HG03135 (cell line): Measurements from ENCODE around the gene CNTN5.

Experiments used
- ATAC-seq: cut with Tn5 transposase; IDR thresholded peaks from one replicate; pipeline ENCODE4 v1.9.1; 2021; ENCODE audit warnings: mild to moderate bottlenecking, moderate library complexity; ENCODE audit not compliant: unreplicated experiment

The CNTN5 gene

GRCh38 chr11:100011697-100012096, 990.9 kb downstream of the CNTN5 start:
- no peak for ATAC-seq

GRCh38 chr11:100013011-100013410, 992.3 kb downstream of the CNTN5 start:
- ATAC-seq: no peak

- no peak for ATAC-seq
Measured at GRCh38 chr11:100031973-100032372, 1011.2 kb downstream of the CNTN5 start.

GRCh38 chr11:100061006-100061405, 1040.3 kb downstream of the CNTN5 start:
- no peak for ATAC-seq

- ATAC-seq: no peak
Measured at GRCh38 chr11:100066399-100066798, 1045.7 kb downstream of the CNTN5 start.

- no peak for ATAC-seq
Measured at GRCh38 chr11:100068116-100068515, 1047.4 kb downstream of the CNTN5 start.

GRCh38 chr11:100072131-100072530, 1051.4 kb downstream of the CNTN5 start:
- ATAC-seq: no peak

GRCh38 chr11:100080381-100080780, 1059.6 kb downstream of the CNTN5 start:
- no peak for ATAC-seq

- no peak for ATAC-seq
Measured at GRCh38 chr11:100080821-100081220, 1060.1 kb downstream of the CNTN5 start.

GRCh38 chr11:100093698-100094097, 1072.9 kb downstream of the CNTN5 start:
- ATAC-seq: no peak

GRCh38 chr11:100094121-100094865, 1073.5 kb downstream of the CNTN5 start:
- no peak for ATAC-seq

GRCh38 chr11:100095809-100096208, 1075.1 kb downstream of the CNTN5 start:
- no peak for ATAC-seq

GRCh38 chr11:100098560-100098959, 1077.8 kb downstream of the CNTN5 start:
- no peak for ATAC-seq

GRCh38 chr11:100105255-100105981, 1084.7 kb downstream of the CNTN5 start:
- no peak for ATAC-seq

- ATAC-seq: no peak
Measured at GRCh38 chr11:100105982-100106358, 1085.2 kb downstream of the CNTN5 start.

- ATAC-seq: no peak
Measured at GRCh38 chr11:100119176-100119575, 1098.4 kb downstream of the CNTN5 start.

GRCh38 chr11:100133114-100133513, 1112.4 kb downstream of the CNTN5 start:
- ATAC-seq: no peak

GRCh38 chr11:100141201-100141600, 1120.5 kb downstream of the CNTN5 start:
- no peak for ATAC-seq

- ATAC-seq: no peak
Measured at GRCh38 chr11:100151944-100152343, 1131.2 kb downstream of the CNTN5 start.

GRCh38 chr11:100152766-100153165, 1132.0 kb downstream of the CNTN5 start:
- no peak for ATAC-seq

- no peak for ATAC-seq
Measured at GRCh38 chr11:100163471-100163870, 1142.7 kb downstream of the CNTN5 start.

- no peak for ATAC-seq
Measured at GRCh38 chr11:100174881-100175280, 1154.1 kb downstream of the CNTN5 start.
